ENCODE measurements around the gene SAMD14.

SAMD14 gene

GRCh38 chr17:50113624-50114320, 16.2 kb downstream of the SAMD14 start:
- no peak for DNase-seq (ENCODE audit: low read depth in 2 of 2)

GRCh38 chr17:50112694-50113093, 17.3 kb downstream of the SAMD14 start:
- no peak for DNase-seq (ENCODE audit: low read depth in 2 of 2)

GRCh38 chr17:50111673-50112655, 18.0 kb downstream of the SAMD14 start:
- DNase-seq (ENCODE audit: low read depth in 2 of 2), result no peak

- no peak for DNase-seq (ENCODE audit: low read depth in 2 of 2)
Measured at GRCh38 chr17:50110591-50111349, 19.2 kb downstream of the SAMD14 start.

- no peak for DNase-seq (ENCODE audit: low read depth in 2 of 2)
Measured at GRCh38 chr17:50109785-50110184, 20.2 kb downstream of the SAMD14 start.

GRCh38 chr17:50109207-50109606, 20.8 kb downstream of the SAMD14 start:
- no peak for DNase-seq (ENCODE audit: low read depth in 2 of 2)

GRCh38 chr17:50108556-50108955, 21.4 kb downstream of the SAMD14 start:
- no peak for DNase-seq (ENCODE audit: low read depth in 2 of 2)

GRCh38 chr17:50107790-50108414, 22.1 kb downstream of the SAMD14 start:
- DNase-seq (ENCODE audit: low read depth in 2 of 2), result no peak

GRCh38 chr17:50106393-50107131, 23.4 kb downstream of the SAMD14 start:
- no peak for DNase-seq (ENCODE audit: low read depth in 2 of 2)

GRCh38 chr17:50105811-50106210, 24.1 kb downstream of the SAMD14 start:
- DNase-seq (ENCODE audit: low read depth in 2 of 2), result no peak

- no peak for DNase-seq (ENCODE audit: low read depth in 2 of 2)
Measured at GRCh38 chr17:50103941-50104340, 26.0 kb downstream of the SAMD14 start.

- no peak for DNase-seq (ENCODE audit: low read depth in 2 of 2)
Measured at GRCh38 chr17:50103252-50103651, 26.7 kb downstream of the SAMD14 start.

- no peak for DNase-seq (ENCODE audit: low read depth in 2 of 2)
Measured at GRCh38 chr17:50102164-50102991, 27.6 kb downstream of the SAMD14 start.

GRCh38 chr17:50101346-50102163, 28.4 kb downstream of the SAMD14 start:
- DNase-seq (ENCODE audit: low read depth in 2 of 2), result no peak

GRCh38 chr17:50100921-50101345, 29.0 kb downstream of the SAMD14 start:
- DNase-seq (ENCODE audit: low read depth in 2 of 2), result no peak

GRCh38 chr17:50100480-50100883, 29.5 kb downstream of the SAMD14 start:
- DNase-seq (ENCODE audit: low read depth in 2 of 2), result no peak

GRCh38 chr17:50099003-50099402, 31.0 kb downstream of the SAMD14 start:
- no peak for DNase-seq (ENCODE audit: low read depth in 2 of 2)

GRCh38 chr17:50098583-50098982, 31.4 kb downstream of the SAMD14 start:
- no peak for DNase-seq (ENCODE audit: low read depth in 2 of 2)

- DNase-seq (ENCODE audit: low read depth in 2 of 2), result no peak
Measured at GRCh38 chr17:50097926-50098325, 32.0 kb downstream of the SAMD14 start.
